Kidney (tissue), 14 donors: Measurements from ENCODE around the gene ZNF70. TPM values are rescaled to one million over a fixed set of nuclear protein-coding genes. Genes with fewer than 3 reads are reported as not detected.

Source experiments
- DNase-seq, 5 donors: peaks; one replicate each; pipeline ENCODE4 v3.0.0-alpha.2; 2013 to 2020
- FAIRE-seq: peaks from 2 replicates; lab custom pipeline; 2012; peaks lifted over from hg19 to GRCh38; lab: Jason Lieb, UNC
- H3K27ac ChIP-seq, 2 donors: one replicate each; pipeline ENCODE4 v1.7.0; 2013; ENCODE audit warnings: low read depth in 2 of 2, low read length in 2 of 2, inconsistent platforms in 1 of 2
- H3K27me3 ChIP-seq: one replicate; pipeline ENCODE4 v1.7.1; 2013; ENCODE audit warnings: low read length, inconsistent platforms; ENCODE audit not compliant: control insufficient read depth, insufficient read depth
- H3K36me3 ChIP-seq, 3 donors: one replicate each; pipeline versions ENCODE4 v1.7.0 to v1.7.1; 2013; ENCODE audit warnings: low read length in 3 of 3, control low read depth in 1 of 3, inconsistent platforms in 1 of 3; ENCODE audit not compliant: insufficient read depth in 3 of 3, control insufficient read depth in 2 of 3
- H3K4me1 ChIP-seq, 3 donors: one replicate each; pipeline versions ENCODE4 v1.7.0 to v1.7.1; 2013; ENCODE audit warnings: low read length in 3 of 3, inconsistent platforms in 1 of 3, low read depth in 1 of 3; ENCODE audit not compliant: control insufficient read depth in 2 of 3, insufficient read depth in 2 of 3
- H3K4me3 ChIP-seq, 3 donors: one replicate each; pipeline versions ENCODE4 v1.7.0 to v1.8.1; 2013; ENCODE audit warnings: low read length in 3 of 3, control low read depth in 1 of 3, inconsistent platforms in 1 of 3
- H3K9ac ChIP-seq, 3 donors: one replicate each; pipeline versions ENCODE4 v1.7.0 to v1.7.1; 2013; ENCODE audit warnings: low read length in 3 of 3, control low read depth in 1 of 3, inconsistent platforms in 1 of 3
- H3K9me3 ChIP-seq, 3 donors: one replicate each; pipeline versions ENCODE4 v1.7.0 to v1.7.1; 2013; ENCODE audit warnings: low read length in 3 of 3, control low read depth in 1 of 3, inconsistent platforms in 1 of 3; ENCODE audit not compliant: control insufficient read depth in 2 of 3, insufficient read depth in 1 of 3
- intact Hi-C: fragments of 100-400 bp; cut with DNase I; formaldehyde crosslinking; loops from one replicate; pipeline ENCODE4 v1.11.1; 2022
- polyA plus RNA-seq: library from polyadenylated mRNA; stranded (reverse); fragments of 350-450 nt; fragmentation: Illumina TruSeq; extraction: RNeasy Lipid Tissue Mini Kit (QIAGEN cat#74804); gene quantifications from one replicate; pipeline ENCODE4 v1.2.3, GENCODE V29; 2014; ENCODE audit warnings: low read depth, low replicate concordance; ENCODE audit not compliant: insufficient read depth
- total RNA-seq: library from RNA; stranded (reverse); fragmentation: NEBNext Ultra II Directional; extraction: Animal tissue kit (Norgen Biotek cat#: 25700); gene quantifications from one replicate; pipeline ENCODE4 v1.2.1, GENCODE V29; 2021
- TF ChIP-seq, protein P1 (sequence below): IDR thresholded peaks from 3 replicates; pipeline ENCODE4 v1.5.1; 2012; ENCODE audit warnings: mild to moderate bottlenecking, moderate library complexity, borderline replicate concordance; ENCODE audit not compliant: insufficient read depth; ENCODE audit errors: extremely low read depth
- donor health status: control.
- donor health status: control.
- donor health status: control.
- donor health status: control.
- donor health status: control.
- donor health status: DM: yes; HTN: yes; CAD: no.
- donor health status: Normal renal cell carcinoma (clear cell type).

ZNF70 gene
- total and polyA plus RNA-seq, 2 donors from 2014 or later = 1.1 to 6.6 TPM

- peaks cover 0 to 14% (median 0%) of the 10 kb centered on the region in 3 donors for H3K36me3 ChIP-seq
- H3K27ac ChIP-seq = peak overlapping the region; percentile 88
- H3K9me3 ChIP-seq = no peaks in the 10 kb centered on the region
- TF ChIP-seq, protein P1, sequence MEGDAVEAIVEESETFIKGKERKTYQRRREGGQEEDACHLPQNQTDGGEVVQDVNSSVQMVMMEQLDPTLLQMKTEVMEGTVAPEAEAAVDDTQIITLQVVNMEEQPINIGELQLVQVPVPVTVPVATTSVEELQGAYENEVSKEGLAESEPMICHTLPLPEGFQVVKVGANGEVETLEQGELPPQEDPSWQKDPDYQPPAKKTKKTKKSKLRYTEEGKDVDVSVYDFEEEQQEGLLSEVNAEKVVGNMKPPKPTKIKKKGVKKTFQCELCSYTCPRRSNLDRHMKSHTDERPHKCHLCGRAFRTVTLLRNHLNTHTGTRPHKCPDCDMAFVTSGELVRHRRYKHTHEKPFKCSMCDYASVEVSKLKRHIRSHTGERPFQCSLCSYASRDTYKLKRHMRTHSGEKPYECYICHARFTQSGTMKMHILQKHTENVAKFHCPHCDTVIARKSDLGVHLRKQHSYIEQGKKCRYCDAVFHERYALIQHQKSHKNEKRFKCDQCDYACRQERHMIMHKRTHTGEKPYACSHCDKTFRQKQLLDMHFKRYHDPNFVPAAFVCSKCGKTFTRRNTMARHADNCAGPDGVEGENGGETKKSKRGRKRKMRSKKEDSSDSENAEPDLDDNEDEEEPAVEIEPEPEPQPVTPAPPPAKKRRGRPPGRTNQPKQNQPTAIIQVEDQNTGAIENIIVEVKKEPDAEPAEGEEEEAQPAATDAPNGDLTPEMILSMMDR = no peak
- peaks cover 0 to 36% (median 8%) of the 10 kb centered on the region in 3 donors for H3K4me1 ChIP-seq
- intact Hi-C loops = no loop called here
- H3K9ac ChIP-seq = peak overlapping the region; percentile 7 to 95 (median 87)
- H3K4me3 ChIP-seq = peak overlapping the region; percentile 37 to 85 (median 70)
- no peak for FAIRE-seq
- no peak for DNase-seq
- no peaks in the 10 kb centered on the region for H3K27me3 ChIP-seq
Observed at GRCh38 chr22:23767303-23767672, 16.4 kb upstream of the ZNF70 start.

DNA sequence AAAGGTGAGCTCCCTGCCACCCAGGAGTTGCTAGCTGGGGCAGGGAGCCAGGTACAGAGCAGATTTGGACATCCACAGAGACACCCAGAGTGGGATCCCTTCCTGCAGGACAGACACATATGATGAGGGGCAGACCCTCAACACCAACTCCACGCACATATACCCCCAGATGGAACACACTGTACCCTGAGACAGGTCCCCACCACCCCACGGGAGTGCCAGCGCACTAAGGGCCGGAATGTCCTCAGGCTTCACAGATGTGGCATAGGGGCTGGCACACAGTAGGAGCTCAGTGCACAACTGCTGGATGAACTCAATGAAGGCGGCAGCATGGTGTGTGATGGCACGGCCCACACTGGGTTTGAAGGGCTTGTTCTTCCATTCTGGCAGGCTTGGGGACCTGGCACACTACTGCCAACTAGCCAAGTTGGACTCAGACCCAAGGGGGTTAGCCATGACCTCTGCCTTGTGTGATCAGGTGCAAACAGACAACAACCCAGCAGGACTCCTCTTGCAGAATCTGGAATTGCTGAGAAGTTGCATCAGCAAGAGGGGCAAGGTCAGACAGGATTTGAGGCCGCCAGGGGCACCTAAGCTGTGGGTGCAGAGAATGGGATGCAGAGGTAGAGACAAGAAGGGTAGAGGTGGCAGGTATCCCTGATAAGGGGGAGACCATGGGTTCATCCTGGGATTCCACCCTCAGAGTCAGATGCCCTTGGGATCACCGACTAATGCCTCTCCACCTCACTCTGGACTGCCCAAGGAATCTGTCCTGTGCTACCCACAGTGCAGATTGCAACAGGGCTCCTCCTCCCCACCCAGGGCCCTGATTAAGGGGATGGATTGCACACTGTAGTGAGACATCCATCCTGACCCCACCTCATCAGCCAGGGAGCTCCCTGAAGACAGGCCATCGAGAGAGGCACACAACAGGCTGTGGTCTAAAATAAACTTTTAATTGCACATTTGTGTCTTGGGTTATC is 14.3 kb upstream of the ZNF70 start:
- no peak overlapping the region for H3K27ac ChIP-seq
- no peaks in the 10 kb centered on the region for H3K27me3 ChIP-seq
- H3K4me1 ChIP-seq = peaks cover 0 to 33% (median 8%) of the 10 kb centered on the region in 3 donors
- H3K9me3 ChIP-seq = no peaks in the 10 kb centered on the region
- peak overlapping the region in 2 of 3 donors; percentile 46 to 60 for H3K9ac ChIP-seq
- peaks cover 0 to 14% (median 0%) of the 10 kb centered on the region in 3 donors for H3K36me3 ChIP-seq
- peak in 1 of 5 donors; percentile 37 for DNase-seq
- intact Hi-C loops = no loop called here
- H3K4me3 ChIP-seq = peak overlapping the region in 2 of 3 donors; percentile 17 to 85
- TF ChIP-seq, protein P1 = no peak
- FAIRE-seq = no peak

DNA sequence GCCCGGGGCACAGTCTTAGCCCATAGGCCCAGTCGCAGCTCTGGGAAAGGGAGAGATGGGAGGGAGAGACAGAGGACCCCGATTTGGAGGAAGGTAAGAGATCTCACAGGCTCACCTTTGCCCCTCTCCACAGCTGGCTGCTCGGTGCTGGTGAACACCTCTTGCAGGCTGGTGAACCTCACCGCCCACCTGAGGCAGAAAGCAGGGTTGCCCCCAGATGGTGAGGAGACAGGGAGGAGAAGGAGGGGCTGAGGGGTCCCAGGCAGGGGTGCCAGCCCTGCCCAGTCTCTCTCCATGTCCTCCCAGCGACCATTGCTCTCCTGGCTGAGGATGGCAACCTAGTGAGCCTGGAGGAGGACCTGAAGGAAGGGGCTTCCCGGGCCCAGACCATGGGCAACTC is 13.0 kb upstream of the ZNF70 start:
- H3K9ac ChIP-seq = peak overlapping the region in 1 of 3 donors; percentile 26
- peak in 1 of 5 donors; percentile 52 for DNase-seq
- intact Hi-C loops = no loop called here
- no peak overlapping the region for H3K4me3 ChIP-seq
- peaks cover 0 to 33% (median 8%) of the 10 kb centered on the region in 3 donors for H3K4me1 ChIP-seq
- TF ChIP-seq, protein P1 = no peak
- H3K9me3 ChIP-seq = no peaks in the 10 kb centered on the region
- no peaks in the 10 kb centered on the region for H3K27me3 ChIP-seq
- FAIRE-seq = no peak
- no peak overlapping the region for H3K27ac ChIP-seq
- peaks cover 0 to 14% (median 0%) of the 10 kb centered on the region in 3 donors for H3K36me3 ChIP-seq
